Activated T-helper 1 cell treated with anti-CD3 and anti-CD28 coated beads, Interleukin-12 subunit alpha, Interleukin-12 subunit beta, Interleukin-2, Interleukin-4 antibody, amounts not matched to agents 30 ng/mL and 10 ng/mL and 1 ng/mL, durations not matched to agents 14 hours and 24 hours and 36 hours (primary cell): ENCODE data around the gene EHMT2. TPM values are rescaled to one million over a fixed set of nuclear protein-coding genes. Genes with fewer than 3 reads are reported as not detected.
"Not testable (repeated sequence)": the region's sequence is repeated elsewhere in the genome, so short reads cannot be mapped to it uniquely, and the experiment has no call there.

Source experiments
- DNase-seq: peaks from one replicate; pipeline ENCODE4 v3.0.0; 2021; ENCODE audit warnings: low spot score
- H3K27ac Mint-ChIP-seq: one replicate; pipeline ENCODE4 v1.8.0; 2021; ENCODE audit warnings: mild to moderate bottlenecking, mixed read lengths
- H3K27me3 Mint-ChIP-seq: one replicate; pipeline ENCODE4 v1.8.0; 2022; ENCODE audit warnings: mild to moderate bottlenecking, moderate library complexity, mixed read lengths; ENCODE audit not compliant: insufficient read depth
- H3K36me3 Mint-ChIP-seq: one replicate; pipeline ENCODE4 v1.8.0; 2021; ENCODE audit warnings: low read depth, mixed read lengths
- H3K4me1 Mint-ChIP-seq: one replicate; pipeline ENCODE4 v1.8.0; 2021; ENCODE audit warnings: low read depth, mixed read lengths
- H3K4me3 Mint-ChIP-seq: one replicate; pipeline ENCODE4 v1.8.0; 2021; ENCODE audit warnings: mild to moderate bottlenecking, moderate library complexity, mixed read lengths
- H3K9me3 Mint-ChIP-seq: one replicate; pipeline ENCODE4 v1.8.0; 2021; ENCODE audit warnings: mixed read lengths
- intact Hi-C: fragments of 100-400 bp; cut with micrococcal nuclease; formaldehyde crosslinking; loops from one replicate; pipeline ENCODE4 v1.15.1; 2024
- total RNA-seq: library from RNA; stranded (reverse); gene quantifications from 2 replicates; pipeline ENCODE4 v1.2.3, GENCODE V29; 2022

Gene EHMT2
- total RNA-seq, 1 donor from 2014 or later, result 80.4 TPM

DNA sequence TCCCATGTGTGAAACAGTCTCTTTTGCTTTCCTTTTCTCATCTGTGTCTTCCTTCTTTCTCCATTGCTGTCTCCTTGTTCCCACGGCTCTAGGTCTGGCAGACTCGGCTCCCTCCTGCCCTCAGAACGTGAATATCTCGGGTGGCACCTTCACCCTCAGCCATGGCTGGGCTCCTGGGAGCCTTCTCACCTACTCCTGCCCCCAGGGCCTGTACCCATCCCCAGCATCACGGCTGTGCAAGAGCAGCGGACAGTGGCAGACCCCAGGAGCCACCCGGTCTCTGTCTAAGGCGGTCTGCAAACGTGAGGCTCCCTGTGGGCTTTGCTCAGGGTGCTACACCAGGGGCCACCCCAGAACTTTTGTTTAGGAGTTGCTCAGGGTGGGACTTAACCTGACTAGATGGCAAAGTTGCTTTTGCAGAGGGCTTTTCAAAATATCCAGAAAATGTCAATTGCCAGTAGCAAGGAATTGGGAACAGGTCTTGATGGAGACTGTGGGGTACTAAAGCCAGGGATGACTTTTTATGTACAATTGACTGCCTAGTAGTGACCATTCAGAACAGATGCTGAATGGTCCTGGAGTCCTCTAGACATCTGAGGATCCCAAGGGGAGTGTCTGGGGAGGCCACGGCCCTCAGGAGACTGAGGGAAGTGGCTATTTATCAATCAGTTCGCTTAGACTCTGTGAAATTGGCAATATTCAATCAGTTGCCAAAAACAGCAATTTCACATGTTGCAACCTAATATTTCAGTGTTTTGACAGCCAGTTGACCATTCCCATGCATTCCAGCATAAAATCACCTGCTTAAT is 30.6 kb upstream of the EHMT2 start:
- no peak overlapping the region for H3K4me3 Mint-ChIP-seq
- H3K36me3 Mint-ChIP-seq, result no peaks in the 10 kb centered on the region
- H3K9me3 Mint-ChIP-seq, result no peaks in the 10 kb centered on the region
- no peaks in the 10 kb centered on the region for H3K4me1 Mint-ChIP-seq
- DNase-seq, result no peak
- intact Hi-C loops, result no loop called here
- no peak overlapping the region for H3K27ac Mint-ChIP-seq
- peaks cover 7% of the 10 kb centered on the region for H3K27me3 Mint-ChIP-seq

DNA sequence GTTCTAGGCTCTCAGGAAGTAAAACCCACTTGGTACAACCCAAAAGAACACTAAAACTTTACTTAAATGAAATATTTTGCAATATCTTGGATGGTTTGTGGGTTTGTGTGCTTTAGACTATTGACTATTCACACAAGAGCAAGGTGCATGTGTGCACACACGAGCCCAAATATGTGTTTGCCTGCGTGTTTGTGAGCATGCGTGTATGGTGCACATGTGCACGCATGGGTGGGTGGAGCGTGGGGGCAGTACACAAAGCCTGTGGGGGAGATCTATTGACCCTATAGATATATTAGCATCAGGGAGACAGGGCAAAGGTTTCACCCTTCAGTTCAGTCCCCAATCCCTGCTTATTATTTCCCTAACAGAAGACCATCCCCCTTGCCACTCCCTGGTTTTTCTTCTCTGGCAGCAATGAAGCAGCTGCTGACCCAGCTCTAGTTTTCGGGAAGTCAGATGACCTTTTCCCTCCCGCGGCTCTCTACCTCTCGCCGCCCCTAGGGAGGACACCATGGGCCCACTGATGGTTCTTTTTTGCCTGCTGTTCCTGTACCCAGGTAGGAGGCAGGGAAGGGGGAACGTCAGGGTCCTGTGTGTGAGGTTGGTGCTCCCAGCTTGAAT is 29.9 kb upstream of the EHMT2 start, which contains the start of gene C2:
Gene C2 (plus strand): TSS at position 476 of the 621 bp plus-strand sequence. CDS start 36 bp downstream, at position 512.
- DNase-seq, result no peak
- H3K4me3 Mint-ChIP-seq, result no peak within 1 kb of the TSS
- H3K4me1 Mint-ChIP-seq, result no peaks in the 10 kb centered on the region
- no peak within 1 kb of the TSS for H3K27ac Mint-ChIP-seq
- H3K9me3 Mint-ChIP-seq, result no peaks in the 10 kb centered on the region
- peaks cover 7% of the 10 kb centered on the region for H3K27me3 Mint-ChIP-seq
- H3K36me3 Mint-ChIP-seq, result no peaks in the 10 kb centered on the region
- intact Hi-C loops, result no loop called here

GRCh38 chr6:31922942-31923341 is 25.4 kb upstream of the EHMT2 start:
- Mint-ChIP-seq H3K27me3 (peaks cover 7% of the 10 kb centered on the region), H3K36me3 (no peaks in the 10 kb centered on the region), H3K9me3 (no peaks in the 10 kb centered on the region), H3K4me1 (no peaks in the 10 kb centered on the region), H3K27ac (no peak overlapping the region), H3K4me3 (no peak overlapping the region)
- intact Hi-C loops, result no loop called here
- DNase-seq, result no peak

- intact Hi-C loops, result no loop called here
- Mint-ChIP-seq H3K27me3 (no peaks in the 10 kb centered on the region), H3K4me1 (no peaks in the 10 kb centered on the region), H3K9me3 (no peaks in the 10 kb centered on the region), H3K27ac (no peak overlapping the region), H3K4me3 (no peak overlapping the region), H3K36me3 (no peaks in the 10 kb centered on the region)
- DNase-seq, result no peak
Observed at GRCh38 chr6:31920811-31921210, 23.3 kb upstream of the EHMT2 start.

DNA sequence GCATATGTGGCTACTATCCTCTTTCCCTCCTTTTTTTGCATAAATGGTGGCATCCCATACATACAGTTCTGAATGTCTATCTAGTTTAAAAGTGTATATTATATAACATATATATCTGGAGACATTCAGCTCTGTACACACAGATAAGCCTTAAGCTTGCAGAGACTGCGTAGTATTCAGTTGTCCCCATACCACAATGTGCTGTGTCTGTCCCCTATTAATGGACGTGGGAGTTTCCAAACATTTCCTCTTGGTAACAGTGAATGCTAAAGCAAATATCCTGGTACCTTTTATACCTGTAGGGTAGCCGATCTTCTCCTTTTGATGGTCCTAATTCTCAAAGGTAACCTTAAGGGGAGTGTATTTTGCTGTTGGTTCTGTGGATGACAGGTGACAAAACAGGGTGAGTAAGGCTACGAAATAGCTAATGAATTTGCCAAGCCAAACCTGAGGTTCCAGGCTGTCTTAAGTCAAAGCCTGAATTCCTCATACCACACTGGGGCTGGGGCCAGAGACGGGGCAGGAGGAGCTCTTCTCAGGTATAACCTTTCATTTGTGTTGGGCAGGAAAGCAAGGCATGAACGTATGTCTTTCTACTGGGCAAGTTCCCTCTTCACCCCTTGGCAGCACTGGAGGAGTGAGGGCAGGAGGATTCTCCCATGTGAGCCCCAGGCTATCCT is 22.3 kb upstream of the EHMT2 start:
- Mint-ChIP-seq H3K36me3 (no peaks in the 10 kb centered on the region), H3K4me3 (no peak overlapping the region), H3K27ac (no peak overlapping the region), H3K4me1 (no peaks in the 10 kb centered on the region), H3K27me3 (no peaks in the 10 kb centered on the region), H3K9me3 (no peaks in the 10 kb centered on the region)
- DNase-seq, result no peak
- intact Hi-C loops, result no loop called here

GRCh38 chr6:31918069-31918720 is 20.7 kb upstream of the EHMT2 start:
- H3K27ac Mint-ChIP-seq, result no peak overlapping the region
- intact Hi-C loops, result no loop called here
- H3K27me3 Mint-ChIP-seq, result no peaks in the 10 kb centered on the region
- no peaks in the 10 kb centered on the region for H3K9me3 Mint-ChIP-seq
- no peak overlapping the region for H3K4me3 Mint-ChIP-seq
- H3K4me1 Mint-ChIP-seq, result no peaks in the 10 kb centered on the region
- H3K36me3 Mint-ChIP-seq, result no peaks in the 10 kb centered on the region
- no peak for DNase-seq

DNA sequence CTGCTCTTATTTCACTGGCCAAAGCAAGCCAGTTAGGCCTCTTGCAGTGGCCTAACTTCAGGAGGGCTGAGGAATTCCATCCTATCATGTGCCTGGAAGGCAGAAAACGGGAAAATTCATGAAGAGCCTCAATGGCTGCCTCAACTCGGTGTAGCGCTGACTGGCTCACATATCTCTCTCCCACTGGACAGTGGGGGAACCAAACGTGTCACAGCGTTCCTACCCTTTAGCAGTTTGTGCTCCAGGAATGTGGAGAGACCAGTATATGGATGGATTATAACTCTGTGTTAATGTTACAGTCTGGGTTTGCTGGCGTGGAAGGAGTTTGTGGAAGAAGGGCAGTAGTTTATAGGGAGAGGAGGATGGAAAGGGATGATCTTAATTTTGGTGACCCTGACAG is 18.3 kb upstream of the EHMT2 start:
- no peaks in the 10 kb centered on the region for H3K27me3 Mint-ChIP-seq
- no peaks in the 10 kb centered on the region for H3K36me3 Mint-ChIP-seq
- H3K27ac Mint-ChIP-seq, result no peak overlapping the region
- DNase-seq, result no peak
- no peak overlapping the region for H3K4me3 Mint-ChIP-seq
- H3K4me1 Mint-ChIP-seq, result no peaks in the 10 kb centered on the region
- no peaks in the 10 kb centered on the region for H3K9me3 Mint-ChIP-seq
- intact Hi-C loops, result no loop called here

- no peak overlapping the region for H3K27ac Mint-ChIP-seq
- no peaks in the 10 kb centered on the region for H3K9me3 Mint-ChIP-seq
- no peaks in the 10 kb centered on the region for H3K36me3 Mint-ChIP-seq
- no peak for DNase-seq
- intact Hi-C loops, result no loop called here
- H3K4me3 Mint-ChIP-seq, result no peak overlapping the region
- H3K27me3 Mint-ChIP-seq, result no peaks in the 10 kb centered on the region
- H3K4me1 Mint-ChIP-seq, result no peaks in the 10 kb centered on the region
Observed at GRCh38 chr6:31915351-31915750, 17.9 kb upstream of the EHMT2 start.

GRCh38 chr6:31911826-31912585 is 14.5 kb upstream of the EHMT2 start:
- peaks cover 6% of the 10 kb centered on the region for H3K4me1 Mint-ChIP-seq
- H3K27me3 Mint-ChIP-seq, result no peaks in the 10 kb centered on the region
- H3K9me3 Mint-ChIP-seq, result no peaks in the 10 kb centered on the region
- intact Hi-C loops, result no loop called here
- no peak overlapping the region for H3K4me3 Mint-ChIP-seq
- H3K27ac Mint-ChIP-seq, result no peak overlapping the region
- DNase-seq, result no peak
- H3K36me3 Mint-ChIP-seq, result no peaks in the 10 kb centered on the region

- not testable (repeated sequence) for H3K27ac Mint-ChIP-seq, H3K9me3 Mint-ChIP-seq, H3K27me3 Mint-ChIP-seq, H3K4me3 Mint-ChIP-seq, DNase-seq, H3K36me3 Mint-ChIP-seq
- intact Hi-C loops, result loop anchor here (10.0 kb wide), 1 partner anchor 1066 kb away; no protein-coding TSS in a partner anchor
- peaks cover 14% of the 10 kb centered on the region for H3K4me1 Mint-ChIP-seq
Observed at GRCh38 chr6:31909298-31909697, 11.8 kb upstream of the EHMT2 start.

DNA sequence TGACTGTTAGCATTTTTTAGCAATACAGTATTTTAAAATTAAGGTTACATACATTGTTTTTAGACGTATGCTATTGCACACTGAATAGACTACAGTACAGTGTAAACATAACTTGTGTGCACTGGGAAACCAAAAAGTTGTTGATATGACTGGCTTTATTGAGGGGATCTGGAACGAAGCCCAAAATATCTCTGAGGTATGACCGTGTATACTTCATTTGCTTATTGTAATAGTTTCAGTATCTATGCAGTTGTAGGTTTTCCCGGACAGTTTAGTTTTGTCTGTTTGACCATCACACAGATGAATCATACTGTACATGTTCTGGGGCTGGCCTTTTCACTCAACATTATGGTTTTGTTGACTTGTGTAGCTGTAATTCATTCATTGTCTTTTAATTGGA is 11.3 kb upstream of the EHMT2 start:
- Mint-ChIP-seq H3K9me3 (no peaks in the 10 kb centered on the region), H3K4me1 (peaks cover 14% of the 10 kb centered on the region), H3K27me3 (no peaks in the 10 kb centered on the region), H3K27ac (no peak overlapping the region), H3K4me3 (no peak overlapping the region), H3K36me3 (no peaks in the 10 kb centered on the region)
- no peak for DNase-seq
- intact Hi-C loops, result loop anchor here (10.0 kb wide), 1 partner anchor 1066 kb away; no protein-coding TSS in a partner anchor

GRCh38 chr6:31908255-31908654 is 10.8 kb upstream of the EHMT2 start:
- not testable (repeated sequence) for DNase-seq, H3K27ac Mint-ChIP-seq, H3K36me3 Mint-ChIP-seq, H3K27me3 Mint-ChIP-seq, H3K9me3 Mint-ChIP-seq, H3K4me3 Mint-ChIP-seq
- intact Hi-C loops, result loop anchor here (10.0 kb wide), 1 partner anchor 1067 kb away; no protein-coding TSS in a partner anchor
- H3K4me1 Mint-ChIP-seq, result peaks cover 14% of the 10 kb centered on the region
